ENCODE data around the gene AZGP1.

Gene AZGP1

GRCh38 chr7:99969298-99969697 lies 6.5 kb downstream of the AZGP1 start:
- no peaks in the 10 kb centered on the region for H3K27me3 ChIP-seq (ENCODE audit: insufficient read depth, poor library complexity, severe bottlenecking)
- no peak for TF ChIP-seq GABPA (IDR thresholded peaks at IDR 0.05; ENCODE audit: low read depth)
- TF ChIP-seq SPI1 (IDR thresholded peaks at IDR 0.05; ENCODE audit: borderline replicate concordance, low read depth), result no peak
- TF ChIP-seq POLR2AphosphoS5 (IDR thresholded peaks at IDR 0.05; ENCODE audit: low read depth), result no peak
- no peak for TF ChIP-seq REST (IDR thresholded peaks at IDR 0.05; ENCODE audit: insufficient replicate concordance, low read depth)
- no peak for TF ChIP-seq CTCF (IDR thresholded peaks at IDR 0.05; ENCODE audit: insufficient read depth, low read length)
- DNase-seq (ENCODE audit: low read depth in 1 of 2, low spot score in 1 of 2), result no peak
- H3K27ac ChIP-seq (replicated peaks), result no peak overlapping the region
- no peak overlapping the region for H3K4me3 ChIP-seq (replicated peaks; ENCODE audit: insufficient read depth, low read length)

GRCh38 chr7:99958564-99959227 lies 17.1 kb downstream of the AZGP1 start:
- H3K4me3 ChIP-seq (replicated peaks; ENCODE audit: insufficient read depth, low read length), result no peak overlapping the region

More at GRCh38 chr7:99958564-99959227, 17.1 kb downstream of the AZGP1 start:
- no peak for TF ChIP-seq POLR2AphosphoS5 (IDR thresholded peaks at IDR 0.05; ENCODE audit: low read depth)
- no peak for TF ChIP-seq SPI1 (IDR thresholded peaks at IDR 0.05; ENCODE audit: borderline replicate concordance, low read depth)
- no peak for TF ChIP-seq CTCF (IDR thresholded peaks at IDR 0.05; ENCODE audit: insufficient read depth, low read length)
- no peak for TF ChIP-seq GABPA (IDR thresholded peaks at IDR 0.05; ENCODE audit: low read depth)
- TF ChIP-seq REST (IDR thresholded peaks at IDR 0.05; ENCODE audit: insufficient replicate concordance, low read depth), result no peak
- Histone ChIP-seq H3K27ac (replicated peaks) (no peak overlapping the region), H3K27me3 (ENCODE audit: insufficient read depth, poor library complexity, severe bottlenecking) (no peaks in the 10 kb centered on the region)
- no peak for DNase-seq (ENCODE audit: low read depth in 1 of 2, low spot score in 1 of 2)

All from HL-60 (cell line).